Lower leg skin (tissue), 3 donors: Measurements from ENCODE around the gene DCP1B.

Source experiments
- POLR2A ChIP-seq, 2 donors: fragments of 450-650 bp; IDR thresholded peaks; one replicate each; pipeline ENCODE4 v1.6.1; 2016 to 2017; ENCODE audit warnings: antibody characterized with exemption in 2 of 2, mild to moderate bottlenecking in 1 of 2, moderate library complexity in 1 of 2
- TF ChIP-seq, protein P1 (sequence below), 3 donors: fragments of 450-650 bp; IDR thresholded peaks; one replicate each; pipeline ENCODE4 v1.5.1; 2016; ENCODE audit warnings: antibody characterized with exemption in 3 of 3, mild to moderate bottlenecking in 3 of 3, moderate library complexity in 2 of 3

- TF ChIP-seq, protein P1, sequence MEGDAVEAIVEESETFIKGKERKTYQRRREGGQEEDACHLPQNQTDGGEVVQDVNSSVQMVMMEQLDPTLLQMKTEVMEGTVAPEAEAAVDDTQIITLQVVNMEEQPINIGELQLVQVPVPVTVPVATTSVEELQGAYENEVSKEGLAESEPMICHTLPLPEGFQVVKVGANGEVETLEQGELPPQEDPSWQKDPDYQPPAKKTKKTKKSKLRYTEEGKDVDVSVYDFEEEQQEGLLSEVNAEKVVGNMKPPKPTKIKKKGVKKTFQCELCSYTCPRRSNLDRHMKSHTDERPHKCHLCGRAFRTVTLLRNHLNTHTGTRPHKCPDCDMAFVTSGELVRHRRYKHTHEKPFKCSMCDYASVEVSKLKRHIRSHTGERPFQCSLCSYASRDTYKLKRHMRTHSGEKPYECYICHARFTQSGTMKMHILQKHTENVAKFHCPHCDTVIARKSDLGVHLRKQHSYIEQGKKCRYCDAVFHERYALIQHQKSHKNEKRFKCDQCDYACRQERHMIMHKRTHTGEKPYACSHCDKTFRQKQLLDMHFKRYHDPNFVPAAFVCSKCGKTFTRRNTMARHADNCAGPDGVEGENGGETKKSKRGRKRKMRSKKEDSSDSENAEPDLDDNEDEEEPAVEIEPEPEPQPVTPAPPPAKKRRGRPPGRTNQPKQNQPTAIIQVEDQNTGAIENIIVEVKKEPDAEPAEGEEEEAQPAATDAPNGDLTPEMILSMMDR (IDR thresholded peaks at IDR 0.05) = no peak
- no peak for TF ChIP-seq POLR2A (IDR thresholded peaks at IDR 0.05)
Measured at GRCh38 chr12:1933342-1934051, 70.8 kb downstream of the DCP1B start.
